Measurements from ENCODE around the gene CD300LG. TPM values are rescaled to one million over a fixed set of nuclear protein-coding genes. Genes with fewer than 3 reads are reported as not detected.

CD300LG gene
- total RNA-seq, 1 experiment from 2014 or later, result not detected

DNA sequence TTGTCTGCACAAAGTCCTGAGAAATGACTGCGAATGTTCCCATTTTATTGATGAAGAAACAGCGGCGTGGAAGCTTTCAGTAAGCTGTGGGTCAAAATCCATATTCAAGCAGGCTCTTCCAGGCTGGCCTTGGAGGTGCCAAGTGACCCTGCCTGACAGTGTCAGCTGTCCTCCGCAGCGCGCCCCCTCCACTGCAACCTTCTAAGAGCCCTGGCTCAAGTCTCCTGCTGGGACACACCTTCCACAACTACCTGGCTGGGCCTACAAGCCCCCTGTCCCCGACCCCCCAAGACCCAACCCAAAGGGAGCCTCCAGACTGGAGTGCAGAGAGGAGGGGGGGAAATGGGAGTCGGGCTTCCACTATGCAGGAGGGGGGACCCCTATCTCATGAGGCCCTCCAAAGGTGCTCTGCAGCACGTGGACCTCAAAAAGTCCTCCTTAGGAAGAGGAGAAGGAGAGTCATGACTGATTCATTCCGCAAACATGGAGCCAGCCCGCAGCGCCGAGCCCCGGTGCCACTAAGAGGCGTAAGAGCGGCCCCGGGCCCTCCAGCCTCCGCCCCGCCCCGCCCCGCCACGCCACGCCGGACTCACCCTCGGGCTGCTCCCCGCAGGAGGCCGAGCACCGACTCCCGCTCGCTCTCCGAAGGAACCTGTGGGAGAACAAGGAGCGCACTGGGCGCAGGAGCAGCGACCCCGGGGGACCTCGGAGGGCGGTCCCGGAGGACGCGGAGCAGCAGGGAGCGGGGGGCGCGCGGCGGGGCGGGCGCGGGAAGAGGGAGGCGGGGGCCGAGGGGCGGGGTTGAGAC is 14.6 kb upstream of the CD300LG start:
- Mint-ChIP-seq H3K27ac (ENCODE audit: low read depth, unreplicated experiment) (no peak overlapping the region), H3K4me1 (ENCODE audit: insufficient read depth, unreplicated experiment) (peaks cover 12% of the 10 kb centered on the region), H3K9me3 (ENCODE audit: unreplicated experiment) (no peaks in the 10 kb centered on the region), H3K36me3 (ENCODE audit: insufficient read depth, unreplicated experiment) (peaks cover 27% of the 10 kb centered on the region), H3K4me3 (ENCODE audit: unreplicated experiment) (peak overlapping the region; percentile 77), H3K27me3 (ENCODE audit: insufficient read depth, unreplicated experiment) (no peaks in the 10 kb centered on the region)
- BruUV-seq (replicated peaks), result no TSS peak
- CTCF ChIA-PET, result interaction anchor here (0.6 to 1.0 kb wide), 3 partner anchors 14 to 18 kb away, joined by 3 read pairs; no protein-coding TSS in a partner anchor
- peak; percentile 67 for DNase-seq (ENCODE audit: unreplicated experiment)
- TF ChIP-seq, protein P1, sequence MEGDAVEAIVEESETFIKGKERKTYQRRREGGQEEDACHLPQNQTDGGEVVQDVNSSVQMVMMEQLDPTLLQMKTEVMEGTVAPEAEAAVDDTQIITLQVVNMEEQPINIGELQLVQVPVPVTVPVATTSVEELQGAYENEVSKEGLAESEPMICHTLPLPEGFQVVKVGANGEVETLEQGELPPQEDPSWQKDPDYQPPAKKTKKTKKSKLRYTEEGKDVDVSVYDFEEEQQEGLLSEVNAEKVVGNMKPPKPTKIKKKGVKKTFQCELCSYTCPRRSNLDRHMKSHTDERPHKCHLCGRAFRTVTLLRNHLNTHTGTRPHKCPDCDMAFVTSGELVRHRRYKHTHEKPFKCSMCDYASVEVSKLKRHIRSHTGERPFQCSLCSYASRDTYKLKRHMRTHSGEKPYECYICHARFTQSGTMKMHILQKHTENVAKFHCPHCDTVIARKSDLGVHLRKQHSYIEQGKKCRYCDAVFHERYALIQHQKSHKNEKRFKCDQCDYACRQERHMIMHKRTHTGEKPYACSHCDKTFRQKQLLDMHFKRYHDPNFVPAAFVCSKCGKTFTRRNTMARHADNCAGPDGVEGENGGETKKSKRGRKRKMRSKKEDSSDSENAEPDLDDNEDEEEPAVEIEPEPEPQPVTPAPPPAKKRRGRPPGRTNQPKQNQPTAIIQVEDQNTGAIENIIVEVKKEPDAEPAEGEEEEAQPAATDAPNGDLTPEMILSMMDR (IDR thresholded peaks at IDR 0.05; ENCODE audit: unreplicated experiment), result no peak
- intact Hi-C loops (cut with micrococcal nuclease), result loop anchor here (5.0 kb wide), 1 partner anchor 50 kb away; the partner anchor contains the start of gene CFAP97D1
- POLR2A ChIA-PET, result interaction anchor here (0.6 to 2.0 kb wide), 3 partner anchors 13 to 54 kb away, joined by 3 to 7 read pairs (median 4); partner anchors contain the start of gene DUSP3

DNA sequence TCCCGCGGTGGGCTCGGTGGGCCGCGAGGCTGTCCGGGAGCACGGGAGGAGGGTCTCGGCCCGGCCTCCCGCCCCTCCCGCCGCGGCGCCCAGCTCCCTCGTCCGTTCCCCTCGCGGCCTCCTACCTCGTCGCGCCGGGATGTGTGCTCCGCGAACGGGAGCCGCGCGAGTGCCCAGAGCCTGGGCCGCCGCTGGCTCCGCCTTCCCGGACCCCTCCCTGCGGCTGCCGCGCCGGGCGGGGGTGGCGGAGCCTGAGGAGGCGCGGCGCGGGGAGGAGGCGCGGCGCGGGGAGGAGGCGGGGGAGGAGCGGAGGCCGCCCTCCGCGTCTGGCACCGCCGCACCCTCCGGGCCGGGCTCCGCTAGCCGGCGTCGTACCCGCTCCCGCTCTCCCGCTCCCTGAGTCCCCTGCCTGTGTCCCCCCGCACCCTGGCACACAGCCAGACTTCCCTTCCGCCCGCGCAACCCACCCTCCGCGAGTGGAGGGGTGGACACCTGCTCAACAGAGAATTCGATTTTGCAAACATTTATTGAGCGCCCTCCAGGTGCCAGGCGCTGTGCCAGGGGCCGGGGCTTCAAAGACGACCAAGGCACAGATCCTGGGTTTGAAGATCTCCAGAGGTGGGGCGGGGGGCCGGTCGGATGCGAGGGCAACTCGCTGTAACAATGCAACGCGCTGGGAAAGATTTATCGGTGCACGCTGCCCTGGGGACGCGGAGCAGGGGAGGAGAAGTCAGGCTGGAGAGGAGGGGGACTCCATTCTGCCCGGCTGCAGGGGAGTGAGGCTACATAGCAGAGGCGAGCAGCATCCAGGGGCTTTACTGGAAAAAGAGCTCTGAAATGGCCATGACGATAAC is 13.8 kb upstream of the CD300LG start, which contains the start of gene MPP3:
Gene MPP3 (minus strand): TSS at position 171 of the 854 bp plus-strand sequence. CDS start 1,240 bp downstream, outside the sequence.
- Mint-ChIP-seq H3K36me3 (ENCODE audit: insufficient read depth, unreplicated experiment) (peaks cover 18% of the 10 kb centered on the region), H3K4me3 (ENCODE audit: unreplicated experiment) (peak within 1 kb of the TSS; percentile 77), H3K9me3 (ENCODE audit: unreplicated experiment) (no peaks in the 10 kb centered on the region), H3K27me3 (ENCODE audit: insufficient read depth, unreplicated experiment) (no peaks in the 10 kb centered on the region), H3K27ac (ENCODE audit: low read depth, unreplicated experiment) (no peak within 1 kb of the TSS), H3K4me1 (ENCODE audit: insufficient read depth, unreplicated experiment) (peaks cover 12% of the 10 kb centered on the region)
- ChIA-PET CTCF (interaction anchor here (1.2 kb wide), 1 partner anchor 9 kb away, joined by 3 read pairs; no protein-coding TSS in a partner anchor), POLR2A (interaction anchor here (0.6 to 2.0 kb wide), 4 partner anchors 13 to 55 kb away, joined by 3 to 7 read pairs (median 4); partner anchors contain the start of gene DUSP3)
- BruUV-seq (replicated peaks), result no TSS peak
- TF ChIP-seq, protein P1 (IDR thresholded peaks at IDR 0.05; ENCODE audit: unreplicated experiment), result no peak
- DNase-seq (ENCODE audit: unreplicated experiment), result peak; percentile 80
- intact Hi-C loops (cut with micrococcal nuclease), result loop anchor here (5.0 kb wide), 1 partner anchor 51 kb away; the partner anchor contains the start of gene CFAP97D1

DNA sequence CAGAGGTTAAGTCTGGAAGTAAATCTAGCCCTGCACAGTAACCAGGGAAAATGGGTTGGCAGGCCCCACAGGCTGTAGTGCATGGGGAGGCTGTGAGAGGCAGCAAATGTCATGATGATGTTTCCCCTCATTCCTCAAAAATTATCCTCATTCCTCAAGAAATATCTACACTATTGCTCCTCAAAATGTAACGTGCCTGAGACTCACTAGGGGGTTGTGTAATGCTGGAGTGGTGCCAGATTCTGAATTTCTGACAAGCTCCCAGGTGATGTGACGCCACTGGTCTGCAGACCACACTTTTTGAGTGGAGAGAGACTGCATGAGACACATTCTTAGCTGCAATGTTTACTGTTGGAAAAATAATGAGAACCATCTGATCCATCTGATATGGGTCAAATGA is 12.9 kb upstream of the CD300LG start:
- intact Hi-C loops (cut with micrococcal nuclease), result loop anchor here (5.0 kb wide), 1 partner anchor 52 kb away; the partner anchor contains the start of gene CFAP97D1
- H3K27ac Mint-ChIP-seq (ENCODE audit: low read depth, unreplicated experiment), result no peak overlapping the region
- POLR2A ChIA-PET, result interaction anchor here (1.6 kb wide), 1 partner anchor 12 kb away, joined by 5 read pairs; no protein-coding TSS in a partner anchor
- no peaks in the 10 kb centered on the region for H3K9me3 Mint-ChIP-seq (ENCODE audit: unreplicated experiment)
- H3K36me3 Mint-ChIP-seq (ENCODE audit: insufficient read depth, unreplicated experiment), result peaks cover 11% of the 10 kb centered on the region
- H3K4me1 Mint-ChIP-seq (ENCODE audit: insufficient read depth, unreplicated experiment), result peaks cover 12% of the 10 kb centered on the region
- H3K27me3 Mint-ChIP-seq (ENCODE audit: insufficient read depth, unreplicated experiment), result no peaks in the 10 kb centered on the region
- peak overlapping the region; percentile 77 for H3K4me3 Mint-ChIP-seq (ENCODE audit: unreplicated experiment)
- CTCF ChIA-PET, result interaction anchor here (0.9 to 1.2 kb wide), 3 partner anchors 10 to 12 kb away, joined by 3 to 4 read pairs (median 3); no protein-coding TSS in a partner anchor
- TF ChIP-seq, protein P1 (IDR thresholded peaks at IDR 0.05; ENCODE audit: unreplicated experiment), result no peak
- DNase-seq (ENCODE audit: unreplicated experiment), result peak; percentile 80
- no TSS peak for BruUV-seq (replicated peaks)
